ENCODE data around the gene KLF1. TPM values are rescaled to one million over a fixed set of nuclear protein-coding genes. Genes with fewer than 3 reads are reported as not detected.

KLF1 gene
- total and polyA plus RNA-seq, 2 of the 13 experiments (the other 11 are each of a cell fraction or from before 2014, with no cell fraction given): not detected

DNA sequence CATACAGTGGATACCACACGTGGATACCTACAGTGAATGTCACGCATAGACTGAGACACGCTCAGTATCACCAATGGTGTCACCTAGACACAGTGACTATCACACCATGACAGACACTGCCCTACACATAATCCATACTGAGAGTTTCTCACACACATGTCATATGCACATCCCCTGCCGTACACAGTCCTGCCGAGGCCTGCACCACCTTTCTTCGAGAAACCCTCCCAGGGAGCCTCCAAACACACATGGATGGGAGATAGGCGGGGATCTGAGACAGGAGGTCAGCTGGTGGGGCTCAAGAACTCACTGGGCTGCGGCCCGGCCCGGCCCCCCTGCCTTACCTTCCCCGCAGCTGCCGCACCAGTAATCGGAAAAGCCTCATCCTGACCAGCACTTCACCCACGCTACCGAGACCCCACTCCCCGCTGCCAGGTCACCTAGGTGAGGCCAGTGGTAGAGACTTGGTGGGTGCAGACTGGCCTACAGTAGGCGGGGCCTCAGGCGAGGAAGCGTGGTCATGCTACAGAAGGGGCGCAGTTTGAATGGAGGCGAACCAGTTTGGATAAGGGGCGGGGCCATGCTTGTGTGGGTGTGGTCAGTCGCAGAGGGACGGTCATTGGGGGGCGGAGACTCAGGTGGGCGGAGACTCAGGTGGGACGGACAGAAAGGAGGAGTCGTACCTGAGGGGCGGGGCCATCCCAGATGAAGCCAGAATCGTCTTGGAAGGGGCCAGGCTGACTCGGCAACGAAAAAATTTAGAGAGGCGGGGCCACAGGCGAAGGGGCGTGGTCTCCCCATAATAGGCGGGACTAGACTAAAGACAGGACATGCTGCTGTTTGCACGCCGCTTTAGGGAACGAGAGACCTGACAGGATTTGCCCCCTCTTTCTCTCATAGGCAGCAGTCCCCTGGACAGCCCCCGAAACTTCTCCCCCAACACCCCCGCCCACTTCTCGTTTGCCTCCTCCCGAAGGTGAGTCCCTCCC is 46.6 kb downstream of the KLF1 start:
- no peak overlapping the region for H3K27ac ChIP-seq (ENCODE audit: extremely low read length, insufficient read depth, low read length)
- H3K27me3 ChIP-seq (ENCODE audit: control insufficient read depth in 1 of 2, insufficient read depth in 2 of 2, low read length in 2 of 2): no peaks in the 10 kb centered on the region; a peak in 1 of 5 replicates
- no peak overlapping the region for H2AFZ ChIP-seq (ENCODE audit: low read length)

More for the DNA sequence above, 46.6 kb downstream of the KLF1 start:
- BruUV-seq (replicated peaks): no TSS peak
- in situ Hi-C loops (cut with HindIII; ENCODE audit: extremely low pct_ligation_motif_present, low pct_unique_long_range_greater_than_20kb) (no loop called here), intact Hi-C loops (cut with micrococcal nuclease; ENCODE audit: unreplicated experiment) (no loop called here)
- H3K4me2 ChIP-seq (ENCODE audit: low read depth, low read length): 0 out of 2 replicates have a peak overlapping the region, but pooled peaks have one; percentile 10
- no peaks in the 10 kb centered on the region for H3K36me3 ChIP-seq (replicated peaks in 1 of 2; ENCODE audit: control insufficient read depth in 1 of 2, insufficient read depth in 2 of 2, low read length in 2 of 2)
- TF ChIP-seq ZMYM3 (CRISPR knock-in tag; IDR thresholded peaks at IDR 0.05) (0 out of 2 replicates have a peak, but pooled peaks have one; percentile 11), HOXA5 (CRISPR knock-in tag; IDR thresholded peaks at IDR 0.05) (no peak), ZNF326 (CRISPR knock-in tag; IDR thresholded peaks at IDR 0.05; ENCODE audit: borderline replicate concordance) (no peak), ZNF776 (CRISPR knock-in tag; IDR thresholded peaks at IDR 0.05) (no peak)
- TF ChIP-seq, protein P1, sequence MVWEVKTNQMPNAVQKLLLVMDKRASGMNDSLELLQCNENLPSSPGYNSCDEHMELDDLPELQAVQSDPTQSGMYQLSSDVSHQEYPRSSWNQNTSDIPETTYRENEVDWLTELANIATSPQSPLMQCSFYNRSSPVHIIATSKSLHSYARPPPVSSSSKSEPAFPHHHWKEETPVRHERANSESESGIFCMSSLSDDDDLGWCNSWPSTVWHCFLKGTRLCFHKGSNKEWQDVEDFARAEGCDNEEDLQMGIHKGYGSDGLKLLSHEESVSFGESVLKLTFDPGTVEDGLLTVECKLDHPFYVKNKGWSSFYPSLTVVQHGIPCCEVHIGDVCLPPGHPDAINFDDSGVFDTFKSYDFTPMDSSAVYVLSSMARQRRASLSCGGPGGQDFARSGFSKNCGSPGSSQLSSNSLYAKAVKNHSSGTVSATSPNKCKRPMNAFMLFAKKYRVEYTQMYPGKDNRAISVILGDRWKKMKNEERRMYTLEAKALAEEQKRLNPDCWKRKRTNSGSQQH (CRISPR knock-in tag; IDR thresholded peaks at IDR 0.05; ENCODE audit: low read depth): no peak
- no peaks in the 10 kb centered on the region for H3K9me3 ChIP-seq (ENCODE audit: low read length)
- peak overlapping the region in 1 of 3 experiments; percentile 26; a peak in 1 of 6 replicates for H3K4me3 ChIP-seq (replicated peaks in 1 of 3; ENCODE audit: insufficient read depth in 1 of 3, low read depth in 2 of 3, low read length in 3 of 3)
- H3K9ac ChIP-seq (ENCODE audit: insufficient read depth, low read depth, low read length): no peak overlapping the region
- ATAC-seq (no peak), DNase-seq (ENCODE audit: low spot score) (no peak), FAIRE-seq (no peak)
- H3K79me2 ChIP-seq (ENCODE audit: insufficient read depth, low read length): no peaks in the 10 kb centered on the region
- 59% methylated on average over 43 of the region's 43 CpGs for WGBS (ENCODE audit: low lambda C conversion rate)
- peaks cover 28% of the 10 kb centered on the region for H3K4me1 ChIP-seq (ENCODE audit: insufficient read depth, low read length)
- CTCF ChIA-PET (ENCODE audit: low intra/inter-chr PET ratio, low total read pairs): no interaction called here
- no peaks in the 10 kb centered on the region for H4K20me1 ChIP-seq (ENCODE audit: insufficient read depth, low read length)
- POLR2A ChIA-PET: no interaction called here
